H9 (cell line): ENCODE data around the gene GPRIN1. TPM values are rescaled to one million over a fixed set of nuclear protein-coding genes. Genes with fewer than 3 reads are reported as not detected.

Experiments used
- DNase-seq: peaks from one replicate; pipeline ENCODE4 v3.0.0-alpha.2; 2017
- H2AFZ ChIP-seq: one replicate; pipeline ENCODE4 v1.6.1; 2013; ENCODE audit warnings: mild to moderate bottlenecking, low read length, control low read depth, moderate library complexity
- H2AK5ac ChIP-seq: 2 replicates; pipeline ENCODE4 v1.6.1; 2013; ENCODE audit warnings: low read length, control low read depth, mixed read lengths; ENCODE audit not compliant: insufficient read length
- H2BK120ac ChIP-seq: one replicate; pipeline ENCODE4 v1.6.1; 2013; ENCODE audit warnings: low read depth, mild to moderate bottlenecking, low read length, control low read depth, inconsistent platforms; ENCODE audit not compliant: poor library complexity, severe bottlenecking
- H2BK12ac ChIP-seq: 2 replicates; pipeline ENCODE4 v1.6.1; 2013; ENCODE audit warnings: low read length, control low read depth, mixed read lengths, low read depth; ENCODE audit not compliant: insufficient read length
- H2BK15ac ChIP-seq: 2 replicates; pipeline ENCODE4 v1.6.1; 2013; ENCODE audit warnings: low read depth, low read length, control low read depth
- H2BK20ac ChIP-seq: one replicate; pipeline ENCODE4 v1.6.1; 2013; ENCODE audit warnings: low read depth, mild to moderate bottlenecking, low read length, control low read depth, inconsistent platforms; ENCODE audit not compliant: poor library complexity, severe bottlenecking
- H2BK5ac ChIP-seq: 2 replicates; pipeline ENCODE4 v1.6.1; 2013; ENCODE audit warnings: low read length, control low read depth, mixed read lengths; ENCODE audit not compliant: insufficient read length
- H3K14ac ChIP-seq: 2 replicates; pipeline ENCODE4 v1.6.1; 2013; ENCODE audit warnings: low read length, control low read depth; ENCODE audit not compliant: insufficient read depth
- H3K18ac ChIP-seq: 2 replicates; pipeline ENCODE4 v1.6.1; 2013; ENCODE audit warnings: low read depth, mild to moderate bottlenecking, mixed read lengths, low read length, control low read depth; ENCODE audit not compliant: insufficient read length
- H3K23ac ChIP-seq: 2 replicates; pipeline ENCODE4 v1.6.1; 2013; ENCODE audit warnings: low read length, control low read depth, mixed read lengths, low read depth; ENCODE audit not compliant: insufficient read length
- H3K23me2 ChIP-seq: 2 replicates; pipeline ENCODE4 v1.6.1; 2013; ENCODE audit warnings: low read depth, mild to moderate bottlenecking, mixed read lengths, low read length, control low read depth; ENCODE audit not compliant: insufficient read length, poor library complexity, severe bottlenecking
- H3K27ac ChIP-seq: 2 replicates; pipeline ENCODE4 v1.5.1; 2013; ENCODE audit warnings: low read length, control low read depth, mixed read lengths, low read depth; ENCODE audit not compliant: insufficient read length
- H3K27me3 ChIP-seq: 2 replicates; pipeline ENCODE4 v1.6.1; 2013; ENCODE audit warnings: low read length, control low read depth, inconsistent platforms; ENCODE audit not compliant: insufficient read depth
- H3K4ac ChIP-seq: 2 replicates; pipeline ENCODE4 v1.6.1; 2013; ENCODE audit warnings: low read depth, mild to moderate bottlenecking, control low read depth, inconsistent platforms, low read length, moderate library complexity
- H3K4me1 ChIP-seq: 2 replicates; pipeline ENCODE4 v1.6.1; 2013; ENCODE audit warnings: low read length, control low read depth, inconsistent platforms; ENCODE audit not compliant: insufficient read depth
- H3K4me2 ChIP-seq: 2 replicates; pipeline ENCODE4 v1.6.1; 2013; ENCODE audit warnings: low read length, control low read depth, mixed read lengths; ENCODE audit not compliant: insufficient read length, insufficient read depth
- H3K56ac ChIP-seq: 2 replicates; pipeline ENCODE4 v1.6.1; 2013; ENCODE audit warnings: low read depth, mild to moderate bottlenecking, mixed read lengths, low read length, control low read depth; ENCODE audit not compliant: insufficient read length
- H3K79me1 ChIP-seq: 2 replicates; pipeline ENCODE4 v1.6.1; 2013; ENCODE audit warnings: low read depth, mild to moderate bottlenecking, moderate library complexity, low read length, control low read depth, inconsistent platforms; ENCODE audit not compliant: insufficient read depth, poor library complexity, severe bottlenecking
- H3K79me2 ChIP-seq: 2 replicates; pipeline ENCODE4 v1.6.1; 2013; ENCODE audit warnings: low read length, control low read depth, inconsistent platforms; ENCODE audit not compliant: insufficient read depth
- H3K9ac ChIP-seq: 2 replicates; pipeline ENCODE4 v1.6.1; 2013; ENCODE audit warnings: low read length, control low read depth, mixed read lengths; ENCODE audit not compliant: insufficient read length; ENCODE audit errors: extremely low read depth
- H3K9me3 ChIP-seq: one replicate; pipeline ENCODE4 v1.6.1; 2013; ENCODE audit warnings: low read depth, low read length, inconsistent platforms; ENCODE audit not compliant: control insufficient read depth
- H3T11ph ChIP-seq: one replicate; pipeline ENCODE4 v1.6.1; 2013; ENCODE audit warnings: mild to moderate bottlenecking, low read length, control low read depth, inconsistent platforms
- H4K20me1 ChIP-seq: one replicate; pipeline ENCODE4 v1.6.1; 2013; ENCODE audit not compliant: control insufficient read depth, insufficient read length, insufficient read depth
- H4K5ac ChIP-seq: 2 replicates; pipeline ENCODE4 v1.6.1; 2013; ENCODE audit warnings: low read depth, mild to moderate bottlenecking, mixed read lengths, low read length, control low read depth; ENCODE audit not compliant: insufficient read length
- H4K8ac ChIP-seq: replicated peaks from 2 replicates; pipeline ENCODE4 v1.6.1; 2013; ENCODE audit warnings: low read length, control low read depth, mixed read lengths, low read depth; ENCODE audit not compliant: insufficient read length
- H4K91ac ChIP-seq: 2 replicates; pipeline ENCODE4 v1.6.1; 2013; ENCODE audit warnings: low read depth, mild to moderate bottlenecking, moderate library complexity, mixed read lengths, low read length, control low read depth; ENCODE audit not compliant: insufficient read length
- H3K27ac Mint-ChIP-seq, 3 experiments: 2 replicates in 2 of 3; 3 replicates in 1 of 3; pipeline ENCODE4 v1.8.0; 2020 to 2021; ENCODE audit warnings: mixed read lengths in 3 of 3, mild to moderate bottlenecking in 1 of 3, moderate library complexity in 1 of 3
- H3K27me3 Mint-ChIP-seq: 2 replicates; pipeline ENCODE4 v1.8.0; 2021; ENCODE audit warnings: low read depth, mild to moderate bottlenecking, moderate library complexity, mixed read lengths
- H3K36me3 Mint-ChIP-seq, 3 experiments: 2 replicates in 2 of 3; 3 replicates in 1 of 3; pipeline ENCODE4 v1.8.0; 2020 to 2021; ENCODE audit warnings: low read depth in 3 of 3, mixed read lengths in 3 of 3; ENCODE audit not compliant: insufficient read depth in 1 of 3
- H3K4me1 Mint-ChIP-seq, 2 experiments: 2 replicates each; pipeline ENCODE4 v1.8.0; 2020; ENCODE audit warnings: mixed read lengths in 2 of 2
- H3K4me3 Mint-ChIP-seq, 2 experiments: 2 replicates in 1 of 2; 3 replicates in 1 of 2; pipeline ENCODE4 v1.8.0; 2020 to 2021; ENCODE audit warnings: mild to moderate bottlenecking in 2 of 2, mixed read lengths in 2 of 2, moderate library complexity in 1 of 2
- H3K9me3 Mint-ChIP-seq, 2 experiments: 2 replicates in 1 of 2; 3 replicates in 1 of 2; pipeline ENCODE4 v1.8.0; 2020; ENCODE audit warnings: mild to moderate bottlenecking in 2 of 2, mixed read lengths in 2 of 2, moderate library complexity in 1 of 2
- WGBS: extraction: QIAGEN DNeasy Blood & Tissue Kit; methylation state at CpG from one replicate; pipeline ENCODE4 v1.1.7; 2013; ENCODE audit warnings: missing lambda C conversion rate, low lambda C conversion rate, mixed read lengths; ENCODE audit not compliant: insufficient read length; ENCODE audit errors: extremely low coverage; 5-methylcytosine and 5-hydroxymethylcytosine counted together
- microRNA-seq: library from miRNA; unstranded; fragments of <30 nt; microRNA quantifications from one replicate; pipeline ENCODE4, GENCODE V29; 2020; ENCODE audit warnings: borderline microRNAs expressed
- total RNA-seq: library from RNA; stranded (reverse); gene quantifications from 2 replicates; pipeline ENCODE4 v1.2.1, GENCODE V29; 2021
- TF ChIP-seq, protein P1 (sequence below): fragments of 200-600 bp; sonication (generic); conservative IDR thresholded peaks from 3 replicates; pipeline ENCODE4 v1.8.0; 2021; ENCODE audit warnings: antibody characterized with exemption, mild to moderate bottlenecking

Gene GPRIN1
- total RNA-seq, 1 experiment from 2014 or later, result 10.8 TPM

GRCh38 chr5:176547802-176548201 lies 62.2 kb downstream of the GPRIN1 start:
- H3K36me3 Mint-ChIP-seq, result peaks cover 0 to 2% (median 2%) of the 10 kb centered on the region in 3 experiments; a peak in 3 of 7 replicates
- Histone ChIP-seq H4K91ac (no peak overlapping the region), H2AK5ac (no peak overlapping the region), H3K27ac (no peak overlapping the region), H2BK15ac (no peak overlapping the region), H4K5ac (no peak overlapping the region), H2BK20ac (no peak overlapping the region), H3K27me3 (no peaks in the 10 kb centered on the region), H3K18ac (no peak overlapping the region), H3K79me1 (no peaks in the 10 kb centered on the region), H3K9me3 (no peaks in the 10 kb centered on the region), H3K56ac (no peak overlapping the region), H2BK120ac (no peak overlapping the region), H3T11ph (no peak overlapping the region), H4K8ac (no peak overlapping the region), H3K4ac (no peak overlapping the region), H3K23ac (no peak overlapping the region), H2BK12ac (no peak overlapping the region), H3K23me2 (peaks cover 5% of the 10 kb centered on the region), H3K4me2 (no peak overlapping the region), H2BK5ac (no peak overlapping the region), H4K20me1 (no peaks in the 10 kb centered on the region), H3K4me1 (no peaks in the 10 kb centered on the region), H2AFZ (no peak overlapping the region), H3K79me2 (no peaks in the 10 kb centered on the region), H3K14ac (no peak overlapping the region), H3K9ac (no peak overlapping the region)
- H3K27me3 Mint-ChIP-seq, result peaks cover 7% of the 10 kb centered on the region
- H3K9me3 Mint-ChIP-seq, result no peaks in the 10 kb centered on the region
- WGBS, result no CpG with 5 or more reads among the region's 8 CpGs
- no peak for DNase-seq
- peaks cover 8 to 14% of the 10 kb centered on the region in 2 experiments for H3K4me1 Mint-ChIP-seq
- H3K27ac Mint-ChIP-seq, result no peak overlapping the region
- no peak overlapping the region for H3K4me3 Mint-ChIP-seq
- TF ChIP-seq, protein P1, sequence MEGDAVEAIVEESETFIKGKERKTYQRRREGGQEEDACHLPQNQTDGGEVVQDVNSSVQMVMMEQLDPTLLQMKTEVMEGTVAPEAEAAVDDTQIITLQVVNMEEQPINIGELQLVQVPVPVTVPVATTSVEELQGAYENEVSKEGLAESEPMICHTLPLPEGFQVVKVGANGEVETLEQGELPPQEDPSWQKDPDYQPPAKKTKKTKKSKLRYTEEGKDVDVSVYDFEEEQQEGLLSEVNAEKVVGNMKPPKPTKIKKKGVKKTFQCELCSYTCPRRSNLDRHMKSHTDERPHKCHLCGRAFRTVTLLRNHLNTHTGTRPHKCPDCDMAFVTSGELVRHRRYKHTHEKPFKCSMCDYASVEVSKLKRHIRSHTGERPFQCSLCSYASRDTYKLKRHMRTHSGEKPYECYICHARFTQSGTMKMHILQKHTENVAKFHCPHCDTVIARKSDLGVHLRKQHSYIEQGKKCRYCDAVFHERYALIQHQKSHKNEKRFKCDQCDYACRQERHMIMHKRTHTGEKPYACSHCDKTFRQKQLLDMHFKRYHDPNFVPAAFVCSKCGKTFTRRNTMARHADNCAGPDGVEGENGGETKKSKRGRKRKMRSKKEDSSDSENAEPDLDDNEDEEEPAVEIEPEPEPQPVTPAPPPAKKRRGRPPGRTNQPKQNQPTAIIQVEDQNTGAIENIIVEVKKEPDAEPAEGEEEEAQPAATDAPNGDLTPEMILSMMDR, result no peak

Small RNAs within 50 kb of the gene (microRNA-seq; reads per million reads assigned to microRNA genes)
- gene MIR4281, result not detected

Other genes starting within 250 kb of the GPRIN1 start
- 128 and 136 TPM in 2 replicates for gene KIAA1191, start 248.4 kb downstream of the GPRIN1 start, total RNA-seq
- 7.9 and 9.6 TPM in 2 replicates for gene ARL10, start 244.7 kb downstream of the GPRIN1 start, total RNA-seq
- 104 and 114 TPM in 2 replicates for gene NOP16, start 221.6 kb downstream of the GPRIN1 start, total RNA-seq
- gene HIGD2A, start 221.4 kb downstream of the GPRIN1 start, total RNA-seq, result 92.3 and 92.8 TPM in 2 replicates
- 31.6 and 34.5 TPM in 2 replicates for gene CLTB, start 193.6 kb downstream of the GPRIN1 start, total RNA-seq
- 42.4 and 44.4 TPM in 2 replicates for gene FAF2, start 161.8 kb downstream of the GPRIN1 start, total RNA-seq
- gene RNF44, start 72.8 kb downstream of the GPRIN1 start, total RNA-seq, result 172 and 175 TPM in 2 replicates
- gene CDHR2, start 60.8 kb downstream of the GPRIN1 start, total RNA-seq, result 0.90 TPM in 2 replicates
- gene SNCB, start 20.4 kb upstream of the GPRIN1 start, total RNA-seq, result 3.5 and 4.2 TPM in 2 replicates
- 1.3 and 1.8 TPM in 2 replicates for gene EIF4E1B, start 20.5 kb upstream of the GPRIN1 start, total RNA-seq
- 46.8 and 51.9 TPM in 2 replicates for gene TSPAN17, start 37.3 kb upstream of the GPRIN1 start, total RNA-seq
- gene UNC5A, start 200.4 kb upstream of the GPRIN1 start, total RNA-seq, result 4.4 and 5.3 TPM in 2 replicates